GM18520 (cell line): ENCODE data around the gene FHIP1A.
"Not testable (repeated sequence)": the region's sequence is repeated elsewhere in the genome, so short reads cannot be mapped to it uniquely, and the experiment has no call there.

ENCODE experiments used
- ATAC-seq: cut with Tn5 transposase; IDR thresholded peaks from one replicate; pipeline ENCODE4 v1.9.1; 2021; ENCODE audit not compliant: unreplicated experiment

The FHIP1A gene

DNA sequence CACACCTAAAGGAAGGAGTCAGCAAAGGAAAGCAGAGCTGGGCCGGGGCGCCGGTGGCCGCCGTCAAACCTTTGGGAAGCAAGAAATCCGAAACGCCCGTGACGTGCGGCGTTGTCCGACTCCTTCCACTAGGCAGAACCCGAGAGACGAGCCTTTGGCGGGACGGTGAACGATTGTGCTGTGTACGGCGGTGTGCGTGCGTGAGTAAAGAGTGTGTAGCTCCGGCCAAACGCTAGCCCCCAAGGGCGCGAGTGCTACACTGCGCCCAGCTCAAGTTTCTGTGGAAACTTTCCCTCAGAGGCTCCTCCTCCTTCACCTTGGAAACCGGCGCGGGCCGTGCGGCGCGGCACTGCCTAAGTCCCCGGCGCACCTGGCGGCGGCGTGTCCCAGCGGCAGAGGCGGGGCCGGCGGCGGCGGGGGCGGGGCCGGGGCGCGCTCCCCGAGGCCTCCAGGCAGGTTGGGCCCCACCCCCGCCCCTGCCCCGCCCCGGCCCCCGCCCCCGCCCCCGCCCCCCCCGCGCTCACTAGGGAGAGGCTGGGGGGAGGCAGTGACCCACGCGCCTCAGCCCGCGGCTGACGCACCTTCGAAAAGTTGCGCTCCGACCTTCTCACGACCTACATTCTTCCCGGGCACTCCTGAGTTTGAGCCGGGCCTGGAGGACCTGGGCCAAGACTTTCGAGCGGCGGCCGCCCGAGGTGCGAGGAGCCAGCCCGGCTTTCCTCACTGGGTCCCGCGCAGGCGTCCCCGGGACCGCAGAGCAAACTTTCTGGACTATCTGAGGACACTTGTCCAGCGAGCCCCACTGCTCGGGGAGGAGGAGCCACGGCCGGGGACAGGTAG is at the start of gene FHIP1A:
Gene FHIP1A, plus strand, starts transcription at position 547 of the 840 bp plus-strand sequence. CDS start 157,084 bp downstream, outside the sequence.
- peak; percentile 75 for ATAC-seq

DNA sequence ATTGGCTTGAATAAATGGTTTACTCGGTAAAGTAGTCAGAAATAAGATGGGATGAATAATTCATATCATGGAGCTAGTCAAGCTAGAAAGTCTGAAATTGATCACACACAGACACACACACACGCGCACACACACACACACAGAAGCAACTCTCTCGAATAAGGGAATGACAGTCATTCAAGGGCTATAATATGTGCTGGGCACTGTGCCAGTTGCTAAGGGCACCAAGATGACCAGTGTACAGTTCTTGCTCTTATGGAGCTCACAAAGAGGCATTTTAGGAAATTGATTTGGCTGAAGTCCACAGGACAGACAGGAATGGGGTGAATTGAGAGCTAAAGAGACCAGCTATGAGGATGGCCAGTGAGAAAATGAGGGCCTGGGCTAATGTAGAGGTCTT is 49.4 kb upstream of the FHIP1A start:
- no peak for ATAC-seq

DNA sequence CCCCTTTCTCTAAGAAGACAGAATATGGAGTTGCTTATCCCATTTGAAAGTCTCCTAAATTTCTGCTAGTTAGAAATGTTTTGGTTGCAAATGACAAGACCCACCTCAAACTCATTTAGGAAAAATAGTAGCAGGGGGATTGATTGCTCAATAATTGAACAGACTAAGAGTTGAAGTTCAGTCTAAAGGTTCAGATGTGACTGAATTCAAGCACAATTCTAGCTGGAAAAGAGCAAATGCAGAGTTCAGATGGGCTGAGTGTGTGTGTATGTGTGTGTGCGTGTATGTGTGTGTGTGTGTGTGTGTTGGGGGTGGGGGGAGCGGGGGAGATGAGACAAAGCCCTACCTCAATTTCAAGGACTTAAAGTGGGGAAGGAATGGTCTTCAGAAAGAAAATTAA is 47.9 kb upstream of the FHIP1A start:
- ATAC-seq: no peak

DNA sequence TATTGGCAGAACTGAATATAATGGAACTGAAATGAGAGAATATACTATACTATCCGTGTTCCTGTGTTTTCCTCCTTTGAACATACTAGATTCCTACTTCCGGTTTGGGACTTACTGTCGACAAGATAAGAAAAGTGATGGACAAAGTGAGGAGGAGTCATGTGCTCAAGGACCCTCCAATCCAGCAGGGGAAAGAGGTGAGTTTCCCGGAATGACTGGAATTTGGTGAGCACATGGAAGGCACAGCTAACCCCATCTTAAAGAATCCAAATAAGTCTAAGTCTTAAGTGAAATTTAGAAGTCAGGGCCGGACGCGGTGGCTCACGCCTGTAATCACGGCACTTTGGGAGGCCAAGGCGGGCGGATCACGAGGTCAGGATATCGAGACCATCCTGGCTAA is 47.0 kb upstream of the FHIP1A start:
- ATAC-seq: no peak

DNA sequence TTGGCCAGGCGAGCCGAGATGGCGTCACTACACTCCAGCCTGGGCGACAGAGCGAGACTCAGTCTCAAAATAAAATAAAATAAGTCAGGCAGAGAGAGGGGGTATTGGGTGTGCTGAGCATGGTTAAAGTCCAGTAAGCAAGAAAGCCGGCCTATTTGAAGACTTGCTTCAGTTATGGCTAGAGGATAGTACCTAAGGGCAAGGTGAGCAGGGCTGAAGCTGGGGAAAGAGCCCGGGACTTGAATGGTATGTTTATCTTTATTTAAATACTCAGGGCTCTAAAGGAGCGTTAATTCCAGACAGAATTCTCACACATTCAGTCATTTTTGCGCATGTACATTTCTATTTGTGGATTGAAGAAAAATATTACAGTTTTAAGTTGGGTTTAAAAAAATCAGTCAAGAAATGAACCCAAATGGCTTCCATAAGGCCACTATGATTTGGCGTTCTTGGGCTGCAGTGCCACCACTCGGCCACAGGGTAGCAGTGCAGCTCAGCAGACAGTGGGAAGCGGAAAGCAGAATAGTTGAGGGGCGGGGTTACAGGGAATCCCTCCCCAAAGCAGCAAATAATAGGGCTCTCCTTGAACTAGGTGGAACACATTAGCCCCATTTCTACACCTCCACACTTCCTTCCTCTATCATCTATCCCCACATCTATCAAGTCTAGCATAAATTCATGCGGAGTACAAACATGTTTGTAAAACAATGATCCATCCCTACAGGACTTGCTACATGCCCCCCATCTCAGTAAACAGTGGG is 46.4 kb upstream of the FHIP1A start:
- ATAC-seq: peak; percentile 92

DNA sequence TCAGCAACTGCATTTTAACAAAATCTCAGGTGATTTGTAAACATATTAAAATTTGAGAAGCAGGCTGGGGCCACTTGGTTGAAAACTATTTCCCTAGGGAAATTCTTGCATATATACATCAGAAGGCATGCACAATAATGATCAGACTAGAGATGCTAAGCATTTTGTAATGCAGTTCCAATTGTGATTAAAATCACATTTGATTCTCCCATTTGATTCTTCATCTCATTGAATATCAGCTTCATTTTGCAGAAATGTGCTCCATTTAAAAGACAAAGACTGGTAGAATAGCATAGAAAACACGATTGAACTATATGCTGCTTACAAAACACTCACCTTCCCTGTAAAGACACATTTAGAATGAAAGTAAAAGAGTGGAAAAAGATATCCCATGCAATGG is 32.4 kb upstream of the FHIP1A start:
- no peak for ATAC-seq

DNA sequence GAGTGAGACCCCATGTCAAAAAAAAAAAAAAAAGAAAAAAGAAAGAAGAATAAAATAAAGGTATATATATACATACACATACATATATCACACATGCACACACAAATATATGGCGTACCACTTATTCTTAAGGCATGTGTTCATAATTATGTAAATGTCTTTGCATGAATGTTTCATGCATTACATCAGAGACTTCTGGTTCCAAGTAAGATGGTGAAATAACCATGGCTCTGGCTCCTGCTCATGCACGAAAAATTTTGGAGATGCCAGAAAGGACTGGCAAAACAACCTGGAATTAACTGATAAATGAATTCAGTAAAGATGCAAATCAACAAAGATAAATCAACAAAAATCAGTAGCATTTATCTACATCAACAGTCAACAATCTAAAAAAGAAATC is 19.7 kb upstream of the FHIP1A start:
- ATAC-seq: no peak

DNA sequence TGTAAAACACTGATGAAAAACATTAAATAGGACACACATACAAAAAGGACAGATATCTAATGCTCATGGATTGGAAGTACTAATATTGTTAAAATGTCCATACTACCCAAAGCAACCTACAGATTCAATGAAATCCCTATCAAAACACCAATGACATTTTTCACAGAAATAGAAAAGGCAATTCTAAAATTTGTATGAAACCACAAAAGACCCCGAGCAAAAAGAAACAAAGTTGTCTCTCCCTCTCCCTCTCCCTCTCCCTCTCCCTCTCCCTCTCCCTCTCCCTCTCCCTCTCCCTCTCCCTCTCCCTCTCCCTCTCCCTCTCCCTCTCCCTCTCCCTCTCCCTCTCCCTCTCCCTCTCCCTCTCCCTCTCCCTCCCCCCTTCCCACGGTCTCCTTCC is 19.2 kb upstream of the FHIP1A start:
- not testable (repeated sequence) for ATAC-seq

DNA sequence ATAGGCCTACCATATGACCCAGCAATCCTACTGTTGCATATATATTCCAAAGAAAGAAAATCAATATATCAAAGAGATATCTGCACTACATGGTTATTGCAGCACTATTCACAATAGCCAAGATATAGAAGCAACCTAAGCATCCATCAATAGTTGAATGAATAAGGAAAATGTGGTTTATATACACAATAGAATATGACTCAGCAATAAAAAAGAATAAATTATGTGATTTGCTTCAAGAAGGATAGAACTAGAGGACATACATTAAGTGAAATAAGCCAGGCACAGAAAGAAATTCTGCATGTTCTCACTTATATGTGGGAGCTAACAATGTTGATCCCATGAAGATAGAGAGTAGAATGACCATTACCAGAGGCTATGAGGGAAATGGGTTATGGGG is 13.1 kb upstream of the FHIP1A start:
- no peak for ATAC-seq

DNA sequence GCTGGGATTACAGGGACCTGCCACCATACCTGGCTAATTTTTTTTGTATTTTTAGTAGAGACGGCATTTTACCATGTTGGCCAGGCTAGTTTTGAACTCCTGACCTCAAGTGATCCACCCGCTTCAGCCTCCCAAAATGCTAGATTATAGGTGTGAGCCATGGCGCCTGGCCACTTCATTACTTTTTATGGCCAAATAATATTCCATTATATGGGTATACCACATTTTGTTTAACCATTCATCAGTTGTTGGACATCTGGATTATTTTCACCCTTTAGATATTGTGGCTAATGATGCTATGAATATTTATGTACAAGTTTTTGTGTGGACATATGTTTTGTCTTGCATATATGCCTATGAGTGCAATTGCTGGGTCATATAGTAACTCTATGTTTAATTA is 8.6 kb upstream of the FHIP1A start:
- ATAC-seq: no peak

DNA sequence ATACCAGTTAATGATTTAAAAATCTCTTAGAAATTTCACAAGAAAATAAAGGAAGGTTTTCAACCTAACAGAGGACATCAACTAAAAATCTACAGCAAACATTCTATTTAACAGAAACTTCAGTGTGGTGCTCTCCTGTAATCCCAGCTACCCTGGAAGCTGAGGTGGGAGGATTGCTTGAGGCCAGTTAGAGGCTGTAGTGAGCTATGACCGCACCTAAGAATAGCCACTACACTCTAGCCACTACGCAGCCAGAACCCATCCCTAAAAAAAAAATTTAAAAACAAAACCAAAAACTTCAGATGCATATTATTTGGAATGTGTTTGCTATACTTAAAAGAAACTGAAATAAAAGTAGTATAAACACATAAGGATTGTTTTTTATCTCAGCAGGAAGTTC is 7.2 kb upstream of the FHIP1A start:
- ATAC-seq: no peak

DNA sequence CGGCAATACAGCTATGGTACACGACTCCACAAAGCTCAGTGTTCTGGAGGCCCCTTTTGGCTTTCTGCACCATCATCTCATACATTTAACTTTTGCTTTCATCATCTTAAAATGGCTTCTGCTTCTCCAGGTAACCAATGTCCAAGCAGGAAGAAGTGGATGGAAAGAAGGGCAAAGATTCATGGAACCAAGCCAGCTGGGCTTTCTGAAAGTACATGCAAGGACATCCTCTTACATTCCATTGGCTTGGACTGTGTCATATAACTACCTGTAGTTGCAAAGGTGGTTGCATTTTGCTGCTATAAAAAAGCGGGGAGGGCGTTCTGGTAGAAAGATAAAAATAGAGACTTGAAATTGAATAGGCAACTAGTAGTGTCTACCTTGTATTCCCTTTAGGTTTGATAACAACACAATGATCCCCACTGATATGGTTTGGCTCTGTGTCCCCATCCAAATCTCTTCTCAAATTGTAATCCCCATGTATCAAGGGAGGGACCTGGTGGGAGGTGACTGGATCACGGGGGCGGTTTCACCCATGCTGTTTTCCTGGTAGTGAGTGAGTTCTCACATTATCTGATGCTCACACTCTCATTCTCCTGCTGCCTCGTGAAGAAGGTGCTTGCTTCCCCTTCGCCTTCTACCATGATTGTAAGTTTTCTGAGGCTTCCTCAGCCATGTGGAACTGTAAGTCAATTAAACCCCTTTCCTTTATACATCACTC is 6.7 kb upstream of the FHIP1A start:
- ATAC-seq: no peak

DNA sequence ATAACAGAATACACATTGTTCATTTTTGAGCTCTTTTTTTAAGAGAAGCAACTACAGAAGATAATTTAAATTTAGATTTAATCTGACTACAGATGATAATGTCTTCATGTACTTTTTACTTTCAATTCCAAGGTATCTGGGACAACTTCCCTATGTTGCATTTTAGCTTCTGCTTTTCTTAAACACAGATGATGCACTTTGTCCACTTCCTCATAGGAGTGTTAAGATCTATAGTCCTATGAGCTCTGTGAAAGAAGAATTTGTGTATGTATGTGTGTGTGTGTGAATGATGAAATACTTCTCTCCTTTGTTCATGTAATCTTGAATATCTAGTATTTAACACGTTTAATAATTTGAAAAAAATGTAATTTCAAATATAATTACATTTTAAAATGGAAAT is 5.3 kb upstream of the FHIP1A start:
- no peak for ATAC-seq

DNA sequence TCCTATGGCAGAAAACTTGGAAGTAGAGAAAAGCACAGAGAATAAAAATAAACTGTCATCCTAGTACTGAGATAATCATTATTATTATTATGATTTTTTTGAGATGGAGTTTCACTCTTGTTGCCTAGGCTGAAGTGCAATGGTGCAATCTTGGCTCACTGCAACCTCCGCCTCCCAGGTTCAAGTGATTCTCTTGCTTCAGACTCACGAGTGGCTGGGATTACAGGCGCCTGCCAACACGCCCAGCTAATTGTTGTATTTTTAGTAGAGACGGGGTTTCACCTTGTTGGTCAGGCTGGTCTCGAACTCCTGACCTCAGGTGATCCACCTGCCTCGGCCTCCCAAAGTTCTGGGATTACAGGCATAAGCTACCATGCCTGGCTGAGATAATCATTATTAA is 4.2 kb upstream of the FHIP1A start:
- ATAC-seq: not testable (repeated sequence)

DNA sequence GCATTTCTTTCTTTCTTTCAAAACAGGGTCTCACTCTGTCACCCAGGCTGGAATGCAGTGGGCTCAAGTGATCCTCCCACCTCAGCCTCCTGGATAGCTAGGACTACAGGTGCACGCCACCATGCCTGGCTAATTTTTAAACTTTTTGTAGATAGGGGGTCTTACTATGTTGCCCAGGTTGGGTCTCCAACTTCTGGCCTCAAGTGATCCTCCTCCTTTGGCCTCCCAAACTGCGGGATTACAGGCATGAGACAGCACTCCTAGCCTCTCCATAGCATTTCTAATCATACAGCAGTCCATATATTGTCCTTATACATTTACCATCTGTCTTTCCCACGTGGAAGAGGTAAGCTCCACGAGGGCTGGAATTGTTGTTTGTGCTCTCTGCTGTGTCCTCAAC is 2.0 kb upstream of the FHIP1A start:
- ATAC-seq: no peak

DNA sequence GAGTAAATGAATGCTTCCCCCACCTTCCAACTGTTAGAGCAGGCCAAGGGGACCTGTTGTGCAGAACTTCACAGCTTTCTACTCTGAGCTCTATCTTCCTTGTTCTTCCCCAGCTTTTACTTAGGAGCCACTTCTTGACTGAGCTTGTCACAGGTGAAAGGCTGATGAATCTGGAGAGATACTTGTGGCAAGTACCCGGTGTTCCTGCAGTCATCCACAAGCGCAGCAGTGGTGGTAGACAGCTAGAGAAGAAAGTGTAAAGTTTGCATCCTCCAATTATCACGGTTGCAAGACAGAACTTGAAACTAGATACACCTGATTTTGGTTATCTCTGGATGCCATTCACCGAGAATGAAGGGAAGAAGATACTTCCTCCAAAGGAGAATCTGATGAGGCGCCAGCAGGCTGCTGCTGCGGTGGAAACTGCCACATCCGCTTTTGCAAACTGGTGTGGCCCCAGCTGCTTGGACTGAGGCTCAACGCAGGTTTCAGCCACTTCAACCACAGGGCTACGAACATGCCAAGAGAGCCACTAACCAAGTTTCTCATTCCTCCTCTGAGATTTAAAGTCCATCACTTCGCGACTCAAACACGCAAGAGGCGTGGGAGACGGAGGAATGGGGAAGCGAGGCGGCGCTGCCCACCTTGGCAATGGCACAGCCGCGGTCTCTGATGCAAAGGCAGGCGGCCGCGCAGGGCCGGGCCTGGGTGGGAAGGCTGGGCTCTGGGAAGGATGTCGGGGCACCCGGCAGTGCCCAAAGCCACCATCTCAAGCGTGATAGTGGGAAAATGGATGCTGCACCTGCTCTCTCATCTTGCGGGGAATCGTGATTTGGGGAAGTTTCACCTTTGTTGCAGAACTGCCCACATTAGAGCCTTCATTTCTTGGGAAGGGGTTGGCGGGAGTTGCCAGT is 1.3 kb upstream of the FHIP1A start:
- ATAC-seq: peak; percentile 52

DNA sequence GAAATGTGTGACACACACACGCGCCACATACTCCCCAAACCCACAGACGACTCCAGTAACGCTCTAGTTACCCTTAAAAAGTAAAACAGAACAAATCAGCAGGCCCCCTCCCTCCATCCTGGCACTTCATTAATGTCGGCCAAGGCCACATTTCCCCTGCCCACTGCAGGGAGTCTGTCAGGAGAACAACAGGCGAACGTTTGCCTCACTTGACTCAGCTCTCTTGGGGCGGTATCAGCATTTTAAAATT is 671 bp upstream of the FHIP1A start:
- no peak for ATAC-seq

DNA sequence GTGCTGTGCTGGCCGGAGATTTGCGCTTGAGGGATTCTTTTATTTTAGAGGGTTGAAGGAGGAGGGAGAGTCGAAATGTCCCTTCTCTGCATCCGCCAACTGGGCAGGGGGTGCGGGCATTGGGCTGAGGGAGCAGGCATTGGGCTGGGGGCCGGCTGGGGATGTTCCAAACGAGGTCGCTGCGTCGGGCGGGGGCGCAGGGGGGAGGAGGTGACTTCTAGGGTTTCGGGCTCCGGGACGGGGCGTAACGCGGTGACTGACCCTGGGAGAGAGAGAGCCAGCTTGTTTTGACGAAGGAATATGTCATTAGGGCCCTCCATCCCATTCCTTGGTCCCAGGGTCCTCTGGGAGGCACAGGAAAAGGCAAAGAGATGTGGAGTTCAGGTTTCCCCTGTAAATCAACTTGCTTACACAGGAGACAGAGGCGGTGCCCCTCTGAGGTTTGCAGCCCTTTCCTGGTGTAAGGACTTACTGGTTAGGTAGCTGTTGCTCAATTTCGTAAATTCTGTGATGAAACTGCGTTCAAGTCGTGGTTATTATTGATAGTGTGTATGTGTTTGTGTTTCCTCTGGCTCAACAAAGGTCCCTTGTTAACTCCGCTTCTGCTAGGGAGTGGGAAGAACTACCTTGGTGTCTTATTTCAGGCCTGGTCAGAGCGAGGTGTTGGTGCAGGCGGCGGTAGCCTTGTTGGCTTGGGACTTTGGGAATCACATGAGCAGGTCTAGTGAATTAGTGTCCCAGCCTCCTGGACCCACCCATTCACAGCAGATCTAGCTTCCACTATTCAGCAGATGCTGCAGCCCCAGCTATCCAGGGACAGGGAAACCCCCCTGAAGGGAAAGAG is 716 bp downstream of the FHIP1A start:
- ATAC-seq: no peak

DNA sequence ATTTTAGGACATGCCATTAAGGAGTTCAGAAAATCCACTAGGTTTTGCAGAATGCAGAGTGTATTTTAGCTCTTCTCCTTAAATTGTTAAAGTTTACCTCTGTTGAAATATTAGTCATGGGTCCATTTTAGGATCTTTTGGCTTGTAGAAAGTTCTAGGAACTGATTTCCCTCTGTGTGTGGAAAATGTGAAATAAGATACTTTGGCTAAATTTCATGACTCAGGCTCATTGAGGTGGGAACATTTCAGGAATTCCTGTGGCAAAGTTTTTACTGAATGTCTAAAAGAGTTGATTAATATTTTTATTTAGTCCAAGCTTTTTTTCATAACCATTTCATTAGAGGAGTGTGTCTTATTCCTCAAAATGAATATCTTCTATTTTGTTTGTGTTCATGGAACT is 7.0 kb downstream of the FHIP1A start:
- no peak for ATAC-seq

DNA sequence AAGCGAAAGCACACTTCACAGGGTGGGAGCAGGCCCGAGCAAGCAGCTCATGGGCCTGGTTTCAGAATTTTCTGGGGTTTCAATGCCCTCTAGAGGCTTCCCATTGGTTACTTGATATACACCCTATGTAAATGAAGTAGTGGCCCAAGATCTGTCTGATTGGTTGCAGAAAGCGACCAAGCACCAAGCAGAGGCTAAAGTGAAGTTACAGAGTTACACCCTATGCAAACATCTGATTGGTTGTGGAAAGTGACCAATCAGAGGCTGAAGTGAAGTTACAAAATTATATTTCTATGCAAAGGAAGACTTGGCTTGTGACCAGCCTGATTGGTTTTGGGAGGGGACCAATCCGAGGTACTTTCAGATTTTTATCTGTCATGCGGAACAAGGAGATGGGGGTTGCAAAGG is 8.2 kb downstream of the FHIP1A start:
- no peak for ATAC-seq
